Activated T-helper 1 cell treated with anti-CD3 and anti-CD28 coated beads, Interleukin-12 subunit alpha, Interleukin-12 subunit beta, Interleukin-2, Interleukin-4 antibody, amounts not matched to agents 30 ng/mL and 10 ng/mL and 1 ng/mL, durations not matched to agents 14 hours and 24 hours and 36 hours (primary cell): ENCODE results near the gene MAP3K10. TPM values are rescaled to one million over a fixed set of nuclear protein-coding genes. Genes with fewer than 3 reads are reported as not detected.

ENCODE experiments used
- DNase-seq: peaks from one replicate; pipeline ENCODE4 v3.0.0; 2021; ENCODE audit warnings: low spot score
- H3K27ac Mint-ChIP-seq: one replicate; pipeline ENCODE4 v1.8.0; 2021; ENCODE audit warnings: mild to moderate bottlenecking, mixed read lengths
- H3K27me3 Mint-ChIP-seq: one replicate; pipeline ENCODE4 v1.8.0; 2022; ENCODE audit warnings: mild to moderate bottlenecking, moderate library complexity, mixed read lengths; ENCODE audit not compliant: insufficient read depth
- H3K36me3 Mint-ChIP-seq: one replicate; pipeline ENCODE4 v1.8.0; 2021; ENCODE audit warnings: low read depth, mixed read lengths
- H3K4me1 Mint-ChIP-seq: one replicate; pipeline ENCODE4 v1.8.0; 2021; ENCODE audit warnings: low read depth, mixed read lengths
- H3K4me3 Mint-ChIP-seq: one replicate; pipeline ENCODE4 v1.8.0; 2021; ENCODE audit warnings: mild to moderate bottlenecking, moderate library complexity, mixed read lengths
- H3K9me3 Mint-ChIP-seq: one replicate; pipeline ENCODE4 v1.8.0; 2021; ENCODE audit warnings: mixed read lengths
- intact Hi-C: fragments of 100-400 bp; cut with micrococcal nuclease; formaldehyde crosslinking; loops from one replicate; pipeline ENCODE4 v1.15.1; 2024
- total RNA-seq: library from RNA; stranded (reverse); gene quantifications from 2 replicates; pipeline ENCODE4 v1.2.3, GENCODE V29; 2022

MAP3K10 gene
- total RNA-seq, 1 donor from 2014 or later = 19.8 TPM

DNA sequence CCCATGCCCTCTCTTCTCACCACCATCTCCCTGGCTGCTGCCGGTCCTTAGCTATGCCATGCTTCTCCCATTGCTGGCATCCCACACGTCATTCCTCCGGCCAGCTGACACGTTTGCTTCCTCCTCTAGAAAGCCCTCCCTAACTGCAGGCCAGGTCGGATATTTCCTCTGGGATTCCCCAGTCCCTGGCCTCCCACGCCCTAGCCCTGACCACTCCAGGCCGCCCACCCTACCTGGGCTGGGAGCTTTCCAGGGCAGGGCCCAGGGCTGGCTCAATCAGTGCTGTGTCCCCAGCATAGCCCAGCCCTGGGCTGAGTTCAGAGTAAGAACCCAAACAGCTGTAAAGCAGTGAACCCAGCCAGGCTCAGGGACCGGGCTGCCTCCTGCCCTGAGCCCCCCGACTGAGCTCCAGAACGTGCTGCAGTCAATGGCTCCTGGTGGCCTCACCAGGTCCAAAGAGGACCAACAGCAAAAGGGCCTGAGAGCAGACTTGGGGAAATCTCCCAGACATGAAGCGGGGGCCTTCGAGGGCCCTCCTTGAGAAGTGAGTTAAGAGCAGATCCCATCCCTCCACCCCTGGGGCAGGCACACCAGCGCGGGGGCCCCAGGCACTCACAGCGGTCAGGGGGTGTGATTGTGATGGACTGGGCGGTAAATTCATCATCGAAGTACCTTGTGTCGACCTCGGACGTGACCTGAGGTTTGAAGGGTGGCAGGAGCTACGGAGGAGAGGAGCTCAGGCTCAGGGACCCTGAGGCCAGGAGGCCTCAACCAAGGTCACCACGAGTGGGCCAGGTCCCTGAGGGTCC, 43.4 kb downstream of the MAP3K10 start:
- intact Hi-C loops = no loop called here
- Mint-ChIP-seq H3K9me3 (no peaks in the 10 kb centered on the region), H3K4me1 (no peaks in the 10 kb centered on the region), H3K4me3 (no peak overlapping the region), H3K27ac (peak overlapping the region; percentile 68), H3K36me3 (peaks cover 18% of the 10 kb centered on the region), H3K27me3 (peaks cover under 1% of the 10 kb centered on the region)
- DNase-seq = no peak

DNA sequence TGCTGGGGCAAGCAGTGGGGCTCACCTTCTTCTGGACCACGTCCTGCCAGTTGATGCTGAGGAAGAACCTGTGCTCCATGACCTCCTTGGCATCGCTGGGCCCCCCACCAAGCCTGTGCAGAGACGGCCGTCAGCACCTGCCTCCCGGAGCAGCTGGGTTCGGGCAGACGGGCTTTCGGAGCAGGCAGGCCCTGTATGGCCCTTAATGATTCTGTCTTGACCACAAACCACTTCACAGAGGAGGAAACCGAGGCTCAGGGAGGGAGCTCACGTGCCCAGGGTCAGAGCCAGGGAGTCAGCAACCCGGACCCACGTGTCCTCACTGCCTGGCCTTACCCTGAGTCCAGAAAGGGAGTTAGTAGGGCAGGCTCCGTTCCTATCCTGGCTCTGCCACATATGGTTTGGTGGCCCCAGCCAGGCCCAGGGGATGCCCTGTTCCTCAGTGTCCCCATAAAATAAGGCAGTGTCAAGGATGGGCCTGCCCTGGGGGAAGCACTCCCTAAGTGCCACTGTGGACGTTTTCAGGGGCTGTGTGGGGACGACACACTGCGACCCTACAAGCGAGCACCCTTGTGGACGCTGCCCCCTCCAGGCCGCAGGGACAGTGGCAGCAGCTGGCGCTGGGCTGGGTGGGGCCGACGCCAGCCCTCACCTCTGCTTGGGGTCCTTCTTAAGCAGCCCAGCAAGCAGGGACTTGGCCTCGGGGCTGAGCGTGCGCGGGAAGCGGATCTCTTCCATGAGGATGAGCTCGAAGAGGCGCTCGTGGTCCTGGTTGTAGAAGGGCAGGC, 44.2 kb downstream of the MAP3K10 start:
- Mint-ChIP-seq H3K27me3 (no peaks in the 10 kb centered on the region), H3K4me3 (no peak overlapping the region), H3K4me1 (no peaks in the 10 kb centered on the region)

GRCh38 chr19:40236026-40236355, 44.8 kb downstream of the MAP3K10 start:
- H3K36me3 Mint-ChIP-seq = peaks cover 18% of the 10 kb centered on the region
- no peaks in the 10 kb centered on the region for H3K9me3 Mint-ChIP-seq
- intact Hi-C loops = no loop called here
- DNase-seq = no peak
- no peaks in the 10 kb centered on the region for H3K4me1 Mint-ChIP-seq
- H3K27ac Mint-ChIP-seq = no peak overlapping the region
- no peaks in the 10 kb centered on the region for H3K27me3 Mint-ChIP-seq
- no peak overlapping the region for H3K4me3 Mint-ChIP-seq

More for the DNA sequence above, 44.2 kb downstream of the MAP3K10 start:
- Mint-ChIP-seq H3K27ac (no peak overlapping the region), H3K36me3 (peaks cover 19% of the 10 kb centered on the region), H3K9me3 (no peaks in the 10 kb centered on the region)
- intact Hi-C loops = no loop called here
- DNase-seq = no peak

GRCh38 chr19:40236366-40236765, 45.1 kb downstream of the MAP3K10 start:
- Mint-ChIP-seq H3K36me3 (peaks cover 20% of the 10 kb centered on the region), H3K27ac (no peak overlapping the region), H3K4me1 (no peaks in the 10 kb centered on the region)

DNA sequence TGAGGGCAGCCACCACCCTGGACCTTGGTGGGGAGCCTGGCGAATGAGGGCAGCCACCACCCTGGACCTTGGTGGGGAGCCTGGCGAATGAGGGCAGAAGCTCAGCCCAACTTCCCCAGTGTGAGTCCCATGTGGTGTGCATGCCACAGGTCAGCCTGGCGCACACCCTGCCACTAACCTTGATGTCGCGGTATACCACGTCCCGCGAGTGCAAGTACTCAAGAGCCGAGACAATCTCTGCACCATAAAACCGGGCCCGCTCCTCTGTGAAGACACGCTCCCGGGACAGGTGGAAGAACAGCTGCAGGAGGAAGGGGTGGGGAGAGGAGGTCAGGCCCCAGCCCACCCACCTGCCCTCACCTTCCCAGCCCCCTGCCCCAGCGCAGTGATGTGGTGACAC, 46.6 kb downstream of the MAP3K10 start:
- Mint-ChIP-seq H3K4me1 (no peaks in the 10 kb centered on the region), H3K4me3 (no peak overlapping the region)
- intact Hi-C loops = no loop called here

More at GRCh38 chr19:40236366-40236765, 45.1 kb downstream of the MAP3K10 start:
- intact Hi-C loops = no loop called here
- Mint-ChIP-seq H3K27me3 (no peaks in the 10 kb centered on the region), H3K9me3 (no peaks in the 10 kb centered on the region), H3K4me3 (no peak overlapping the region)
- no peak for DNase-seq

GRCh38 chr19:40238775-40239174, 47.5 kb downstream of the MAP3K10 start:
- peaks cover 20% of the 10 kb centered on the region for H3K36me3 Mint-ChIP-seq
- H3K4me3 Mint-ChIP-seq = no peak overlapping the region
- H3K9me3 Mint-ChIP-seq = no peaks in the 10 kb centered on the region
- intact Hi-C loops = no loop called here
- no peaks in the 10 kb centered on the region for H3K27me3 Mint-ChIP-seq
- H3K27ac Mint-ChIP-seq = no peak overlapping the region
- no peak for DNase-seq
- no peaks in the 10 kb centered on the region for H3K4me1 Mint-ChIP-seq

More for the DNA sequence above, 46.6 kb downstream of the MAP3K10 start:
- Mint-ChIP-seq H3K27ac (no peak overlapping the region), H3K27me3 (no peaks in the 10 kb centered on the region), H3K9me3 (no peaks in the 10 kb centered on the region), H3K36me3 (peaks cover 20% of the 10 kb centered on the region)
- DNase-seq = no peak

- no peak for DNase-seq
- no peak overlapping the region for H3K4me3 Mint-ChIP-seq
- intact Hi-C loops = no loop called here
- no peaks in the 10 kb centered on the region for H3K27me3 Mint-ChIP-seq
- peaks cover 17% of the 10 kb centered on the region for H3K36me3 Mint-ChIP-seq
- no peaks in the 10 kb centered on the region for H3K4me1 Mint-ChIP-seq
- no peaks in the 10 kb centered on the region for H3K9me3 Mint-ChIP-seq
- no peak overlapping the region for H3K27ac Mint-ChIP-seq
Measured at GRCh38 chr19:40239415-40240226, 48.4 kb downstream of the MAP3K10 start.

GRCh38 chr19:40240332-40240731, 49.1 kb downstream of the MAP3K10 start:
- H3K4me1 Mint-ChIP-seq = no peaks in the 10 kb centered on the region
- no peaks in the 10 kb centered on the region for H3K27me3 Mint-ChIP-seq
- no peak overlapping the region for H3K4me3 Mint-ChIP-seq
- H3K27ac Mint-ChIP-seq = no peak overlapping the region
- intact Hi-C loops = no loop called here
- H3K36me3 Mint-ChIP-seq = peaks cover 17% of the 10 kb centered on the region
- no peak for DNase-seq
- H3K9me3 Mint-ChIP-seq = no peaks in the 10 kb centered on the region

- H3K27me3 Mint-ChIP-seq = no peaks in the 10 kb centered on the region
- H3K4me1 Mint-ChIP-seq = no peaks in the 10 kb centered on the region
- no peaks in the 10 kb centered on the region for H3K9me3 Mint-ChIP-seq
- no peak overlapping the region for H3K4me3 Mint-ChIP-seq
- intact Hi-C loops = no loop called here
- no peak for DNase-seq
- H3K36me3 Mint-ChIP-seq = peaks cover 17% of the 10 kb centered on the region
- no peak overlapping the region for H3K27ac Mint-ChIP-seq
Measured at GRCh38 chr19:40241125-40241808, 50.0 kb downstream of the MAP3K10 start.

DNA sequence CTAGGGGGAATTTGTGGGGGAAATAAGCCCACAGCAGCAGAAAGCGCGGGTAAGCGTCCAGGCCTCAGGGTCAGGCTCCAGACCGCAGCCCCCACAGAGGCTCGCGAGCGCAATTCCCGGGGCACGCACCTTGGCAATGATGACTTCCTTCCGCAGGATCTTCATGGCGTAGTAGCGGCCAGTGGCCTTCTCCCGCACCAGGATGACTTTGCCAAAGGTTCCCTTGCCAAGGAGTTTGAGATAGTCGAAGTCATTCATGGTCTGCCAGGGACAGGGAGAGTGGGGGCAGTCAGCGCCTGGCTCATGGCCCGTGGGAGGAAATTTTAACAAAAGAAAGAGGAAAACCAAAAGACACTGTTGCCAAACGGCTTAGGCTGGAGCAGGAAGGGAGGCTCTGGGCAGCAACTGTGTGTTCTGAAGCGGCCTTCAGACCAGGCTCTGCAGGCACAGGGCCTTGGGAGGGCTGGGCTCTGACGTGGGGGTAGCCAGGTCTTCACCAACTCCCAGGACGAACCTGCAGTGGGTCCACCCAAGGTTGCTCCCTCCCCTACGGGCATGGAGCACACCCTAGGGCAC, 50.7 kb downstream of the MAP3K10 start:
- H3K4me1 Mint-ChIP-seq = no peaks in the 10 kb centered on the region
- no peaks in the 10 kb centered on the region for H3K9me3 Mint-ChIP-seq
- no peaks in the 10 kb centered on the region for H3K27me3 Mint-ChIP-seq
- DNase-seq = no peak
- intact Hi-C loops = no loop called here
- H3K36me3 Mint-ChIP-seq = peaks cover 16% of the 10 kb centered on the region
- no peak overlapping the region for H3K27ac Mint-ChIP-seq
- no peak overlapping the region for H3K4me3 Mint-ChIP-seq

GRCh38 chr19:40242480-40242879, 51.3 kb downstream of the MAP3K10 start:
- H3K9me3 Mint-ChIP-seq = no peaks in the 10 kb centered on the region
- intact Hi-C loops = no loop called here
- no peak overlapping the region for H3K27ac Mint-ChIP-seq
- H3K27me3 Mint-ChIP-seq = no peaks in the 10 kb centered on the region
- DNase-seq = no peak
- no peaks in the 10 kb centered on the region for H3K4me1 Mint-ChIP-seq
- no peak overlapping the region for H3K4me3 Mint-ChIP-seq
- H3K36me3 Mint-ChIP-seq = peaks cover 13% of the 10 kb centered on the region

DNA sequence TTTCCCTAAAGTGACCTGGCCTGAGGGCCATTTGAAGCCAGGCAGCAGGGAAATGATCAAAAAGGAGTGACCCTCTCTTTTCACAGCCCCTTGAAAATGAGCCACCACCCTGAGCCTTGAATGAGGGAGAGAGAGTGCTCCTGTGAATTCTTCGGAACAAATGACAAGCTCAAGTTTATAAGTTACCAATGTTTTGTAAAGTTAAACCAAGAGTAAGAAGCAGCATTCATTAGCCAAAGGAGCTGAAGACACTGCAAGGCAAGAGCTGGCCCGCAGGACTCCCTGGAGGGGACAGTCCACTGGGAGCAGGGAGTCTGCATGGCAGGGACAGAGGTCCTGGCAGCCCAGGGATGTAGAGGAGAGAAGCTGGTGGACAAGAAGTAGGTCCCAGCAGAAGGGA, 52.0 kb downstream of the MAP3K10 start:
- Mint-ChIP-seq H3K27ac (no peak overlapping the region), H3K27me3 (no peaks in the 10 kb centered on the region), H3K4me1 (no peaks in the 10 kb centered on the region), H3K36me3 (peaks cover 12% of the 10 kb centered on the region), H3K9me3 (no peaks in the 10 kb centered on the region), H3K4me3 (no peak overlapping the region)
- DNase-seq = no peak
- intact Hi-C loops = no loop called here
